Measurements from ENCODE around the gene ALX4.

- no peak for TF ChIP-seq KLF1 (tag; IDR thresholded peaks at IDR 0.05)
- TF ChIP-seq ZNF184 (CRISPR knock-in tag; IDR thresholded peaks at IDR 0.05): no peak
- no peak for TF ChIP-seq ZNF124 (CRISPR knock-in tag; IDR thresholded peaks at IDR 0.05)
- TF ChIP-seq ZBTB49 (CRISPR knock-in tag; IDR thresholded peaks at IDR 0.05; ENCODE audit: borderline replicate concordance): no peak
- no peak for TF ChIP-seq POLR2AphosphoS5 (IDR thresholded peaks at IDR 0.05; ENCODE audit: control insufficient read depth, insufficient read depth, low read depth, low read length)
- TF ChIP-seq JUND (IDR thresholded peaks at IDR 0.05; ENCODE audit: borderline replicate concordance, low read depth, low read length): no peak
- TF ChIP-seq JUND (tag; IDR thresholded peaks at IDR 0.05; ENCODE audit: borderline replicate concordance, low read depth, low read length): no peak
- no peak for TF ChIP-seq RB1 (IDR thresholded peaks at IDR 0.05; ENCODE audit: low read depth)
- TF ChIP-seq CTCF (IDR thresholded peaks at IDR 0.05 in 2 of 3, conservative IDR thresholded peaks at IDR 0.05 in 1 of 3; ENCODE audit: insufficient read depth in 2 of 3, low read depth in 1 of 3, low read length in 3 of 3): no peak
- TF ChIP-seq TCF7L2 (IDR thresholded peaks at IDR 0.05; ENCODE audit: low read depth, low read length): no peak
- no peak for TF ChIP-seq RNF2 (IDR thresholded peaks at IDR 0.05)
Observed at GRCh38 chr11:44328138-44328660, 18.3 kb upstream of the ALX4 start.
